Left colon (tissue), 2 donors: ENCODE data around the gene NTSR1. TPM values are rescaled to one million over a fixed set of nuclear protein-coding genes. Genes with fewer than 3 reads are reported as not detected.
A peak's percentile ranks its signal among the peaks of the same experiment; 100 is the strongest.

Source experiments
- ATAC-seq: fragments of 200-7000 bp; cut with Tn5 transposase; one replicate; pipeline ENCODE4 v1.9.1; 2020; ENCODE audit warnings: mild to moderate bottlenecking, moderate library complexity
- DNase-seq, 2 donors: peaks; one replicate each; pipeline ENCODE4 v3.0.0-alpha.2; 2020
- intact Hi-C, 2 donors: fragments of 100-400 bp; cut with DNase I in 1 of 2; cut with micrococcal nuclease in 1 of 2; formaldehyde crosslinking; loops; one replicate each; pipeline versions ENCODE4 v1.11.2 to v1.14.0; 2022; cut with DNase I, micrococcal nuclease
- total RNA-seq, 2 donors: library from RNA; stranded (reverse); fragmentation: NEBNext Ultra II Directional; extraction: Animal tissue kit (Norgen Biotek cat#: 25700); gene quantifications; one replicate each; pipeline ENCODE4 v1.2.1, GENCODE V29; 2021
- donor health status: DM: no; HTN: no; CAD: no.
- donor health status: DM: yes; HTN: yes; CAD: no.

The NTSR1 gene
- total RNA-seq, 2 donors from 2014 or later = 2.3 TPM; not detected in 1

DNA sequence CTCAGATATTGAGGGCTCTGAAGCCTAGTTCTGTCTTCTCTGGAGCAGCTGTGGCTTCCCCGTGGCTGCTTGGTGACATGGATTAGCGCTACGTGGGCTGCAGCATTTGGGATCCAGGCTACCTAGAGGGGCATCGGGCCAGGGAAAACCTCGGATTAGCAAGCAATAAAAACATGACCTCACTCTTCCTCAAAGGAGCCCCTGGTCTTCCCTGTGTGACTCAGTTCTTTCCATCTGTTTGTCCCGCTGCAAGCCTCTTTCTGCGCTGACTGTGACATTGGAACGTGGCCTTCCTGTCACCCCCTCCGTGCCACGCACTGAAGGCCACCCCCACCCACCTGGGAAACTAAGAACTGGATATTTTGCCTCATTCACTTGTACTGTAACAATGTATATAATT lies 91.2 kb downstream of the NTSR1 start:
- ATAC-seq (no peak), DNase-seq (no peak)
- intact Hi-C loops = no loop called here

DNA sequence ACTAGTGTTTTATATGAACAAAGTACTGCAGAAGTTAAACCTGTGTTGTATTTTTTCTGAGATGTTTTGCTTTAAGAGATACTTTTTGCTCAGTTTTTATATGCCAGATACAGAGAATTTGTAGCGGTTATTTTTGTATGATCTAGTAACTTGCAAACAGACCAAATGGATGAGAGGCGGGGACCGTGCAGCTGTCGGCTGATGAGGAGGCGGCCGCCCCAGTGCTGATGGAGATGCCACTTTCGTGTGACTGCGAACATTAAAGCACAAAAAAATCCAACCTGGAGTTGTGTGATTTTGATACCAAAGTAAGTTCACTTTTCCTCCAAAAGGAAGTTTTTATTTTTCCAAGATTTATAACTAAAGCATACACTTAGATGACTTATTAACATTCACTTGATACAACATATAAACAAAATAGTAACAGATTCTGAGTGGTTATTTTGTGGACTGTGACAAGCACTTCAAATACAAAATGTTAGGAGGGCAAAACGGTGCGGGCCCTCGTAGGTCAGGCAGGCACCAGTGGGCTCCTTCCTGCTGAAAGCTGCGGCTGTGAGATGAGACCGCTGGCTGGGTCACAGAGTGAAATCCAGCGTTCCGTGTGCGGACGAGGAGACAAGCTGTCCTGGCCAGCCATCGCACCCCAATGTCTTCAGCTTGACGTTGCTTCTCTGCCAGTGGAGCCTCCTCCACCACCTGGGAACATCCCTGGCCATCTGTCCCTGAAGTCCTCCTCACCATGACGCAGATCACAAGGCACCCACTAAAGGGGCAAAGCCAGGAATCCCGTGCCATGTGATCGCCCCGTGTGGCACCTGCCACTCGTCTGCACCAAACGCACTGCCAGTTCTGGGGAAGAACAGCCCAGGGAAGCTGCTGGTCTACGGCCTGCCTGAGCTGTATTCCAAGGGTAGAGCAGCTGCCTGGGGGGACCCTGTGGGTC lies 92.0 kb downstream of the NTSR1 start:
- no peak for ATAC-seq
- intact Hi-C loops = no loop called here
- no peak for DNase-seq

DNA sequence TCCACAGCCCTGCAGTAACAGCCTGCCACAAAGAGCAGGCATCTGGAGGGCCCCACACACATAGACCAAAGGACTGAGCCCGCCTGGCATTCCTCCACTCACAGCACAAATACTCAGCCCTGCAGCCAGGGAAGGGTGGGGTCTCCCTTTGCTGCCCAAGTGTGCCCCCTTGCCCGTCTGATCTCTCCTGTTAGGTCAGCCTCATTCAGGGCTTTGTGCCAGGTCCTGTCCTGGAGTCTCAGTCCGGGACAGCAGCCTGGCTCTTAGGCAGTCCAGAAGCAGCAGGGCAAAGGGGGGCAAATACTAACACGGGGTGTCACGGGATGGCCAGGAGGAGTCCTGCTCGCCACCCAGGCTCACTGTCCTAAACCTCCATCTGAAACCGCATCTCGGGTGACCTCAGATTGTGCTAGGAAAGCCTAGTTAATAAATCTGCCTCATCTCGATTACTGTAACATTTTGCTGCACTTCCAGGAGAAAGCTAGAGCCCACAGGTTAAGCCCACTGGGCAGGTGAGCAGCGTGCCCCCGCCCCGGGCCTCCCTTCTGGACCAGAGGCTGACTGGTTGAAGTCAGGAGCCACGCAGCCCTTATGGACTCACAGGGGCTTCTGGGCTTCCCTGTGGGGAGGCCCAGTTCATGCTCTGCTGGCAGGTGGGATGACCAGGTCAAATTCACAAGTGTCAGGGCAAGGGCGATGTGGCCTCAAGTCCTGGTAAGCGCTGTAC lies 92.8 kb downstream of the NTSR1 start:
- ATAC-seq (no peak), DNase-seq (no peak)
- intact Hi-C loops = no loop called here

DNA sequence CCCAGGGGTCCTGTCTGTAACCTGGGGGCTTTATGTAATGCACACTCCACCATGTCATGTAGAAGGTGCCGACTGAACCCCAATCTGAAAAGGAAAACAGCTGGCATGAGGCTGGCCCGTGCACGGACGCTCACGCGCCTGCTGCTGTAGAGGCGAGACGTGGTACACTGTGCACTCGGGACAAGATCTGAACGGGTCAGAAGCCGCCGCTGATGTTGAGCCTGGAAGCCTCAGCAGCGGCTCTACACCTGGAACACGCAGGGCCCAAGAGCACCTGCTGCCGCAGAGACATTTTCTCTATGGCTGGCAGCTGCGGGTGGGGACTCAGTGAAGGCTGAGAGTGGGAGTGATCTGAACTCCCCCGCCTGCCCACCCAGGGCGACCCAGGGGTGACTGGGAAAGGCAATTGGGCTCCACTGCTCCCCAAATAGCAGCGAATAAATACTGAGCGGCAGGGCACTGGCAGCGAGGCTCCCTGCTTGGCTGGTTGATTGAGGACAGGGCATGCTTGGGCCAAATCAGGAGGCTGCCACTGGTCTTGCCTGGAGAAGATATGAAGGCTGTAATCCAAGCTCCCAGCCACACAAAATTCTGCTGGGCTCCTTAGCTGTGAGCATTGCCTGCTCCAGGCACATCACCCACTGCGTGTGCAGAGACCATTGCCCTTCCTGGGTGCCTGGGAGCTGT lies 93.5 kb downstream of the NTSR1 start:
- intact Hi-C loops = no loop called here
- no peak for ATAC-seq
- DNase-seq = no peak

DNA sequence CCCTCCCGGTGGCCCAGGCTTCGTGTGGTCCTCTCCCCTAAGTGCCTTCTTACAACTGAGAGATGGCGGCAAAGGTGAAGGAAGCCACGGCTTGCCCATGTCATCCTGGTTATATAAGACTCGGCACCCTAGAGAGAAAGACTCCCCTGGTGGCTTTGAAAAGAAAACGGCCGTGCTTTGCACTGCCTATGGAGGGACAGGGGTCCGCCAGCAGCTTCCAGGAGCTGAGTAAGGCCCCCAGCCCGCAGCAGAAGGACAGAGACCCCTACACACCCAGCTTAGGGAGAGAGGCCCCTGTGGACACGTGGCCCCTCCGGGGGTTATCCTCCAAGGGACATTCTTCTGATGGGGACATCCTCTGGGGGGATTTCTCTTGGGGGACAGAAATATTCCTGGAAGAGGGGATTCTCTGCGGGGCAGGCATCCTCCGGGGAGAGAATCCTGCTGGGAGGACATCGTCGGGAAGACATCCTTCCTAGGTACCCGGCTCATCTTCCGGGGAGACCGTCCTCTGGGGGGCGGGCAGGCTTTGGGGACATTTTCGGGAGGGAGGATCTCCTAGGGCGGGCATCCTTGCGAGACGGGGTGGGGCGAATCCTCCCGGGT lies 95.5 kb downstream of the NTSR1 start:
- ATAC-seq = no peak
- intact Hi-C loops = no loop called here
- no peak for DNase-seq

DNA sequence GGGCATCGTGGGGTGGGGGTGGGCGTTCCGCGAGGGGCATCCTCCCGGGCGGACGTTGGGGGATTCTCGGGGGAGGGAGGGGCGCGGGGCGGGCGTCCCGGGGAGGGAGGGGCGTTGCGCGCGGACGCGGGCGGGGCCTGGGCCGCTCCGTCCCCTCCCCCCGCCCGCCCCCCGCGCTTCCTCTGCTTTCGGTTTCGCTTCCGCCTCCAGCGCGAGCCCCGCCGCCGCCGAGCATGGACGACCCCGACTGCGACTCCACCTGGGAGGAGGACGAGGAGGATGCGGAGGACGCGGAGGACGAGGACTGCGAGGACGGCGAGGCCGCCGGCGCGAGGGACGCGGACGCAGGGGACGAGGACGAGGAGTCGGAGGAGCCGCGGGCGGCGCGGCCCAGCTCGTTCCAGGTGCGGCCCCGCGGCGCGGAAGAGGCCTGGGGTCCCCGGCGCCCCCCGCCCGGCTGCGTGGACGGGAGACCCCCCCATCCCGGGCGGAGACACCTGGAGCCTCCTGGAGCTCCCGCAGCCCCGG lies 96.1 kb downstream of the NTSR1 start, which contains the start of gene OGFR:
Gene OGFR, plus strand, starts transcription at position 209 of the 528 bp plus-strand sequence. Its CDS starts 25 bp downstream, at position 234.
- DNase-seq (peak in 1 of 2 donors; percentile 78), ATAC-seq (peak; percentile 56)
- intact Hi-C loops = no loop called here

DNA sequence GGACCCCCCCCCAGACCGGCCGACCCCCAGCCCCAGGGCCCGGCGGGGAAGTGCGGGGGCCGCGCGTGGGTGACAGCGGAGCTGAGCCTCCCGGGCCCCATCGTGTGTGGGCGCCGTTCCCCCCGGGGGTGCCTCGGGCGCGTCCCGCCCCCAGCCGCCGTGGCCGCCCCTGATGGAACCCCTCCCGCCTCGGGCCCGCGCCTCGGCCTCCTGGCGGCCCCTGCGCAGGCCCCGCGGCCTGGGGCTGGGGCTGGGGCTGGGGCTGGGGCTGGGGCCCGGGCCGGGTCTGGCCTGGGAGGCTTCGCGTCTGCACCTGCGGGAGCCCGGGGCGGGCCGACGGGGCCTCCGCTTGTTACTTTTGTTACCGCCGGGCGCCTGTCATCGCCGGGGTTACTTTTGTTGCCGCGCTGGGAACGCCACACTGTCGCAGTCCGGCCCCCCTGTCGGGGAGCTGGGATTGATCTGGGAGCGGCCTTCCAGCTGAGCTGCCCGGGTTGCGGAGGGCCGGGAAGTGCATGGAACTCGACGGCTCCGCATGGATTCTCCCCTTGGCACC lies 96.6 kb downstream of the NTSR1 start:
- DNase-seq (no peak), ATAC-seq (peak; percentile 51)
- intact Hi-C loops = no loop called here

DNA sequence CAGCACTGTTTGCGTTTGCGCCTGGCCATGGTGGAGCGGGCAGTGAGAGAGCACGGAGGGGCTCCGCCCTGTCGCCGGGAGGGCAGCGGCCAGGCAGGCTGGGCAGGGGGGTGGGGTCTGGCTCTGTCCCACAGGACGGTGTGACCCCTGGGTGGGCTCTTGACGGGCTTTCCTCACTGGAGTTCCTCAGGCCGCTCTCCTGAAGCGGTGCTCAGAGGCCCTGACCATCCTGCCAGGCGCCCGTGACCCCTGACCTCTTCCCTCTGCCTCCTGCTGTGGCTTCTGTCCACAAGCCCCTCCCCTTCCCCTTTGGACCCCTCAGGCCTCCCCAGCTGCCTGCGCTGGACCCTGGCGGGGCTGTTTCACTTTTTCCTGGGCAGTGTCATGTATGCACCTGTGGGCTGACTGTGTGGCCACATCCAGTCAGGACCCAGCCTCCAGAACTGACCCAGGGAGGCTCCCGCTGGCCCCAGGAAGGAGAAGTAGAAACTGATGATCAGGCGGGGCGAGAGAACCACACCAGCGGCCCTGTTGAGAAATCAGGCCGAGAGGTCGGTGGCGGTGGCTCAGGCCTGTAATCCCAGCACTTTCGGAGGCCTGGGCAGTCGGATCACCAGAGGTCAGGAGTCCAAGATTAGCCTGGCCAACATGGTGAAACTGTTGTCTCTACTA lies 97.2 kb downstream of the NTSR1 start:
- DNase-seq (peak in 1 of 2 donors; percentile 60), ATAC-seq (no peak)
- intact Hi-C loops = no loop called here

DNA sequence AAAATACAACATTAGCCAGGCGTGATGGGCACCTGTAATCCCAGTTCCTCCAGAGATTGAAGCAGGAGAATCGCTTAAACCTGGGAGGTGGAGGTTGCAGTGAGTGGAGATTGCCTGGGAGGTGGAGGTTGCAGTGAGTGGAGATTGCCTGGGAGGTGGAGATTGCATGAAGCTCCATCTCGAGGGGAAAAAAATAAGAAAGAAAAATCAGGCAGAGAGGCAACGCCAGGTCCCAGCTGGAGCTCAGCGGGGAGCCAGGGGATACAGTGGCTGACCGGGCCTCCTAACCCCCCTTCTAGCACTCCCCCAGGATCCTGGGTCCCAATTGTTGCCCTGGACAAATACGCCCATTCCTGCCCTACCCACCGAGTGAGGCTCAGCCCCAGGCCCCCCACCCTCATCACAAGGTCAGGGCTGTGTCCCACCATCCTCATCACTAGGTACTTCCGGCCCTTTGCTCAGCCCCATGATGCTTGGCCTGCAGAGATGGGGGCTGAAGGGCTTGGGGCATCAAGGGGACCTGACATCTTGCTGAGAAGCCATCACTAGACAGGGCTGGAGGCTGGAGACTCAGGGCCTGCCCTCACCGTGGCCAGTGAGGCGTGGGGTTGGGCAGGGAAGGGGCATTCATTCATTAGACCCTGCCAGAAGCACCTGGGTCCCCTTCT lies 97.9 kb downstream of the NTSR1 start:
- ATAC-seq = no peak
- intact Hi-C loops = no loop called here
- no peak for DNase-seq

DNA sequence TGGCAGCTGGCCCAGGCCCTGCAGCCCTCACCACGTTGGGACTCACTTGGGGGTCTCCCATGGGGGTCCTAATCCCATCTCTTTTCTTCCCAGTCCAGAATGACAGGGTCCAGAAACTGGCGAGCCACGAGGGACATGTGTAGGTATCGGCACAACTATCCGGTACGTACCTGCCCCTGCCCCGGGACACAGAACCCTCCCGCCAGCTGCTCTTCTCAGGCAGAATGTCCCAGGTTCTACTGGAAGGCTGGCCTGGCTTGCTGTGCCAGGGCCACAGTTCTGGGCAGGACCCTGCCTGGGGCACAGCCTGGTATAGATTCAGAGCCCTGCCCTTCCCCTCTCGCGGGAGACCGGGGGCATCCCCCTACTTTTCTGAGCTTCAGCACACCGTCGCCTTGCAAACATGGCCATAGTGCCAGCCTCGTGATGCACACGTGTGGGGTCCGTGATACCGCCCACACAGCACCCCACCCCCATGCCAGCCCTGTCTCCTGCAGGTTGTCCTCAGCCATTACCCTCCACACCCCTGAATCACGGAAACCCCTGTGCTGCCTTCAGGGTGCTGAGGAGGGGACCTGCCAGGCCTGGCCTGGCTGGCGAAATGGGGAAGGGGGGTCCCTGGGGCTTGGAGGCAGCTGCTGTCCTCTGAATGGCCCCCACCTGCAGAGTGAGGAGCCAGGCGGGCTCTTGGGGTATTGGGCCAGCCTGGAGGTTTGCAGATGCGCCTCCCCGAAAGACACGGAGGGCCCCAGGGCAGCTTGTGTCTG lies 99.0 kb downstream of the NTSR1 start:
- intact Hi-C loops = no loop called here
- DNase-seq (no peak), ATAC-seq (no peak)

DNA sequence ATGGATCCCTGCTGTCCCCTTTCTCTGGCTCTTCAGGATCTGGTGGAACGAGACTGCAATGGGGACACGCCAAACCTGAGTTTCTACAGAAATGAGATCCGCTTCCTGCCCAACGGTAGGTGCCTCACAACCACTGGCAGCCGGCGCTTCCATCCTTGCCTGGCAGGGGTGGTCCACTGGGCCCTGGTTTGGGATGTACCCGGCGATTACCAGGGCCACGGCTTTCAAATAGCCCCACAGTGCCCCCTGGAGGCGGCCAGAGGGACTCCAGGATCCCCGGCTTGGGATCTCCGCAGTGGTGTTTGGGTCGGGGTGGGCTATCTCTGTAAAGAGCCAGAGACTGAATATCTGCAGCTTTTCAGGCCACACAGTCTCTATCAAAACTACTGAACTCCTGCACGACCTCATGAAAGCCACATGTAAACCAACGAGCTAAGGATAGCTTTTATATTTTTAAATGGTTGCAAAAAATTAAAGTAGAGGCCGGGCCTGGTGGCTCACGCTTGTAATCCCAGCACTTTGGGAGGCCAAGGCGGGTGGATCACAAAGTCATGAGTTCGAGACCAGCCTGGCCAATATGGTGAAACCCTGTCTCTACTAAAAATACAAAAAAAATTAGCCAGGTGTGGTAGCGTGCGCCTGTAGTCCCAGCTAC lies 99.7 kb downstream of the NTSR1 start:
- peak; percentile 39 for ATAC-seq
- DNase-seq = peak in 1 of 2 donors; percentile 69
- intact Hi-C loops = no loop called here

DNA sequence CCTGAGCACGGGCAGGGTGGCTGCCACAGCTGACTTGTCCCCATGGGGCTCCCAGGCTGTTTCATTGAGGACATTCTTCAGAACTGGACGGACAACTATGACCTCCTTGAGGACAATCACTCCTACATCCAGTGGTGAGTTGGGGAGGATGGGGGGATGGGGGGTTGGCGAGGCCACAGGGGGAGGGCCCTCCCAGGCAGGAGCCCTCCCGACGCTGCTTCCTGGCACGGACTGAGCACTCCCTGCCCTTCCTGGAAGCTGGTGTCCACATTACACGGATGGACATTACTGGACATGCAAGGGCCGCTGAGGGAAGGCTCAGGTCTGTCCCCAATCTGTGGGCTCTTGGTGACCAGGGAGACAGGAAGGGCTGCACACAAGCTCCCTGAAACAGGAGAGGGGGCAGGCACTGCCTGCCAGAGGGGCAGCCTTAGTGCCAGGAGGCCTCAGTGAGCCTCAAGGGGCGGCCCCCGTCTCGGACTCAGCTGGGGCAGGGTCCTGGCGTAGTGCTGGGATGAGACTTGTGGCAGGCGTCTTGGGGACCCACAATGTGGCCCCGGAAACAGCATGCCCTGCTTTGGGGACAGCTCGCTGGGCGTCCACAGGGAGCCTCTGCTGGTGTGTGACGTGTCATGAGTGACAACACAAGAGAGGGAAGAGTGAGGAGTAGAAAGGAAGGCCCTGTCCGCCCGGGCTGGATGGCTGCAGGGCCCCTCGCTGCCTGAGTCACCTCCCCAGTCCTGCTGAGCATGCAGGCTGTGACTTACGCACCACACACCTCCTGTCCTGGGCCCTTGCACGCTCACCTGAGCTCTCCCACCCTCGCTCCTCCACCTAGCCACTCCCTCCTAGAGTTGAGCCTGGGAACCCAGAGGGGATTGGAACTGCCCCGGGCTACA lies 101.1 kb downstream of the NTSR1 start:
- intact Hi-C loops = no loop called here
- no peak for ATAC-seq
- DNase-seq = no peak

DNA sequence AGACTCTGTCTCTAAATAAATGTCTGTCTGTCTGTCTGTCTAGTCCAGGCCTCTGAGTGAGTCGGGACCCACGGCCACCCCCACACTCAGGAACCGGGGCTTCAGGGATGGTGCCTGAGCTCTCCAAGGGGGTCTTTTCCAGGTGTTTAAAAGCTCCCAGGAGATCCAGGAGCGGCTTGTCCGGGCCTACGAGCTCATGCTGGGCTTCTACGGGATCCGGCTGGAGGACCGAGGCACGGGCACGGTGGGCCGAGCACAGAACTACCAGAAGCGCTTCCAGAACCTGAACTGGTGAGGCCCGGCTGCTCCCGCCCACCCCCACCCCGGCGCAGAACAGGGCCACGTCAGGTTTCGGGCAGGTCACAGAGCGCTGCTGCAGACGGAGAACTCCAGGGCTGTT lies 102.7 kb downstream of the NTSR1 start:
- DNase-seq (no peak), ATAC-seq (no peak)
- intact Hi-C loops = no loop called here

DNA sequence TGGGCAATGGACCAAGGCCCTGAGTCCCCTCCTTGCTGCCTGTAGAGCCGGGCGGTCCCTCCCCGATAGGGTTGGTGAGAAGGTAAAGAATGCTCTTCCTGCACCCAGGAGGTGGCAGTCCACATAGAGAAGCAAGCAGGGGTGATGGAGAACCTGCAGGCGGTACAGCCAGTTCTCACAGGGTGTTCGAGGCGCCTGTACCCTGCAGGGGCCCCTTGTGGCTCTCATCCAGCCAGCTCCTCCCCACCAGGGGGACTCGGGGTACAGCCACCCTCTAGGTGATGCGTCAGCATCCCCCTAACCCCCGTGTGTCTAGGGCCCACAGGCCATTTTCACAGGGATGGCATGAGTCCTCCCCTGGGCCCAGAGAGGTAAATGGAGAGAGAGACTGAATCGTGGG lies 103.1 kb downstream of the NTSR1 start:
- ATAC-seq (no peak), DNase-seq (no peak)
- intact Hi-C loops = no loop called here
